ENCODE measurements around the gene DNMBP. TPM values are rescaled to one million over a fixed set of nuclear protein-coding genes. Genes with fewer than 3 reads are reported as not detected.

The DNMBP gene
- total and polyA plus RNA-seq, 8 donors = 8.5 to 44.6 (median 34.7) TPM

DNA sequence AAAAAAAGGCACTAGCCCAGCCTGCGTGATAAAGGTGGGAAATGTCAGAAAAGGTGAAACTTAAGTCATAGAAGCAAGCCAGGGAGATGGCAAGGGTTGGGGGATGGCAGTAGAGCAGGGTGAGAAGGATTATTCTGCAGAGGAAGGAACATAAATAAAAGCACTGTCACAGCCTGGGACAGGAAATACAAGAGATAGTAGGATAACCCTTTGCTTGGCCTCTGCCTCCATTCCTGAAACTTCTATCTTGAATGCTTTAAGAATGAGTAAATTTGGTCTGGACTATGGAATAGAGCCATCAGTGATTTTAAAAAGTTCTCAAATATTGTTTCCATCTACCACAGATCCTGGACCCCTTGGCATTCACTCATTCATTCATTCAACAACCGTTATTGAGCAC is 177.3 kb downstream of the DNMBP start:
- H3K27me3 ChIP-seq = no peaks in the 10 kb centered on the region
- no peak overlapping the region for H3K27ac ChIP-seq
- WGBS, 5 donors = 83 to 93% (median 90%) methylated on average over 2 of the region's 2 CpGs
- TF ChIP-seq, protein P1, sequence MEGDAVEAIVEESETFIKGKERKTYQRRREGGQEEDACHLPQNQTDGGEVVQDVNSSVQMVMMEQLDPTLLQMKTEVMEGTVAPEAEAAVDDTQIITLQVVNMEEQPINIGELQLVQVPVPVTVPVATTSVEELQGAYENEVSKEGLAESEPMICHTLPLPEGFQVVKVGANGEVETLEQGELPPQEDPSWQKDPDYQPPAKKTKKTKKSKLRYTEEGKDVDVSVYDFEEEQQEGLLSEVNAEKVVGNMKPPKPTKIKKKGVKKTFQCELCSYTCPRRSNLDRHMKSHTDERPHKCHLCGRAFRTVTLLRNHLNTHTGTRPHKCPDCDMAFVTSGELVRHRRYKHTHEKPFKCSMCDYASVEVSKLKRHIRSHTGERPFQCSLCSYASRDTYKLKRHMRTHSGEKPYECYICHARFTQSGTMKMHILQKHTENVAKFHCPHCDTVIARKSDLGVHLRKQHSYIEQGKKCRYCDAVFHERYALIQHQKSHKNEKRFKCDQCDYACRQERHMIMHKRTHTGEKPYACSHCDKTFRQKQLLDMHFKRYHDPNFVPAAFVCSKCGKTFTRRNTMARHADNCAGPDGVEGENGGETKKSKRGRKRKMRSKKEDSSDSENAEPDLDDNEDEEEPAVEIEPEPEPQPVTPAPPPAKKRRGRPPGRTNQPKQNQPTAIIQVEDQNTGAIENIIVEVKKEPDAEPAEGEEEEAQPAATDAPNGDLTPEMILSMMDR (IDR thresholded peaks at IDR 0.05) = no peak
- TF ChIP-seq EP300 (IDR thresholded peaks at IDR 0.05) = no peak
- TF ChIP-seq POLR2A (IDR thresholded peaks at IDR 0.05) = no peak
- TF ChIP-seq POLR2AphosphoS5 (IDR thresholded peaks at IDR 0.05) = no peak
- no peaks in the 10 kb centered on the region for H3K4me1 ChIP-seq
- no peak overlapping the region for H3K4me3 ChIP-seq
- intact Hi-C loops (cut with DNase I; ENCODE audit: low total_unique reads) = no loop called here
- H3K36me3 ChIP-seq = peaks cover 0 to 10% (median 0%) of the 10 kb centered on the region in 4 donors
- DNase-seq = no peak
- no peaks in the 10 kb centered on the region for H3K9me3 ChIP-seq

GRCh38 chr10:99828464-99828863 is 181.3 kb downstream of the DNMBP start:
- intact Hi-C loops (cut with DNase I; ENCODE audit: low total_unique reads) = no loop called here
- Histone ChIP-seq H3K27ac (no peak overlapping the region), H3K9me3 (no peaks in the 10 kb centered on the region), H3K27me3 (no peaks in the 10 kb centered on the region), H3K36me3 (peaks cover 0 to 10% (median 0%) of the 10 kb centered on the region in 4 donors), H3K4me1 (no peaks in the 10 kb centered on the region), H3K4me3 (no peak overlapping the region)
- no peak for DNase-seq
- TF ChIP-seq EP300 (IDR thresholded peaks at IDR 0.05) (no peak), POLR2A (IDR thresholded peaks at IDR 0.05) (no peak), POLR2AphosphoS5 (IDR thresholded peaks at IDR 0.05) (no peak)
- TF ChIP-seq, protein P1 (IDR thresholded peaks at IDR 0.05) = no peak
- WGBS, 5 donors = 75 to 93% (median 90%) methylated on average over 2 of the region's 2 CpGs

DNA sequence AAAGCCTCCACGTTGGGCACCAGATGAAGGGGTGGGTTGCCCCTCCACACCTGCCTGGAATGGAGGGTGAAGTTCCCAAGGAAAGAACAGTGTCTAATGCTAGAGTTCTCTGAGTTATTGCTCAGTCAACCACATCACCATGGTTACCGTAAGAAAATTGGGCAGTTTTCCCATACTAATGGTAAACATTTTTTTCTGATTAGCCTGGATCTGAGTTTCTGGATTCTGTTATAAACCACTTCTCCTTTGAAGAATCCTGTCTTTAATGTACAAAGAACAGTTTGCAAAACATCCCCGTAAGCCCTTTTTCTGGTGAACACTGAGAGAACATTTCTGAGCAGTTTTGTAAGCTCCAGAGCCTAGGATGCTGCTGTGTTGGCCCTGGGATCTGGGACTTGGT is 181.8 kb downstream of the DNMBP start:
- Histone ChIP-seq H3K9me3 (no peaks in the 10 kb centered on the region), H3K4me3 (no peak overlapping the region), H3K4me1 (no peaks in the 10 kb centered on the region), H3K36me3 (peaks cover 0 to 10% (median 0%) of the 10 kb centered on the region in 4 donors), H3K27me3 (no peaks in the 10 kb centered on the region), H3K27ac (no peak overlapping the region)
- TF ChIP-seq POLR2A (IDR thresholded peaks at IDR 0.05) (no peak), POLR2AphosphoS5 (IDR thresholded peaks at IDR 0.05) (no peak)
- TF ChIP-seq, protein P1 (IDR thresholded peaks at IDR 0.05) = no peak
- intact Hi-C loops (cut with DNase I; ENCODE audit: low total_unique reads) = no loop called here
- 80 to 92% (median 86%) methylated on average over 3 of the region's 3 CpGs for WGBS, 5 donors
- DNase-seq = no peak

Other genes starting within 250 kb of the DNMBP start
- 1 to 10 TPM in 1 of 5 donors, under 1 TPM in 4; under 0.01 to 6.8 (median 0.58) TPM for gene ABCC2, start 227.3 kb downstream of the DNMBP start, total RNA-seq
- 1 to 10 TPM in 1 of 3 donors, under 1 TPM in 2; 0.50 to 1.2 (median 0.93) TPM for gene ABCC2, start 227.3 kb downstream of the DNMBP start, polyA plus RNA-seq
- gene CPN1, start 71.9 kb upstream of the DNMBP start, total RNA-seq = not detected
- gene CPN1, start 71.9 kb upstream of the DNMBP start, polyA plus RNA-seq = not detected
- 10 to 100 TPM in 2 of 5 donors, 1 to 10 TPM in 3; 5.8 to 61.5 (median 9.8) TPM for gene ERLIN1, start 176.1 kb upstream of the DNMBP start, total RNA-seq
- gene ERLIN1, start 176.1 kb upstream of the DNMBP start, polyA plus RNA-seq = 1 to 10 TPM; 4.4 to 9.5 (median 5.9) TPM
- 10 to 100 TPM in 4 of 5 donors, under 1 TPM in 1; 0.58 to 39.7 (median 15.6) TPM for gene CHUK, start 219.6 kb upstream of the DNMBP start, total RNA-seq
- 10 to 100 TPM in 2 of 3 donors, 1 to 10 TPM in 1; 6.9 to 17.7 (median 11.7) TPM for gene CHUK, start 219.6 kb upstream of the DNMBP start, polyA plus RNA-seq

Data from stomach (tissue), 9 donors.